Gastrocnemius medialis (tissue), 4 donors: ENCODE measurements around the gene WFDC5.
A peak's percentile ranks its signal among the peaks of the same experiment; 100 is the strongest.

ENCODE experiments used
- POLR2A ChIP-seq, 2 donors: fragments of 450-650 bp; IDR thresholded peaks; one replicate each; pipeline ENCODE4 v1.6.1; 2017; ENCODE audit warnings: antibody characterized with exemption in 2 of 2, mild to moderate bottlenecking in 2 of 2, moderate library complexity in 2 of 2
- TF ChIP-seq, protein P1 (sequence below), 5 experiments: fragments of 450-650 bp in 3 of 5; fragments of 200-600 bp in 2 of 5; sonication (generic) in 2 of 5; IDR thresholded peaks in 4 of 5; conservative IDR thresholded peaks in 1 of 5; 1 replicate in 4 of 5; 2 replicates in 1 of 5; pipeline ENCODE4 v1.5.1; 2016 to 2019; ENCODE audit warnings: antibody characterized with exemption in 5 of 5, mild to moderate bottlenecking in 3 of 5, moderate library complexity in 3 of 5

- TF ChIP-seq, protein P1, sequence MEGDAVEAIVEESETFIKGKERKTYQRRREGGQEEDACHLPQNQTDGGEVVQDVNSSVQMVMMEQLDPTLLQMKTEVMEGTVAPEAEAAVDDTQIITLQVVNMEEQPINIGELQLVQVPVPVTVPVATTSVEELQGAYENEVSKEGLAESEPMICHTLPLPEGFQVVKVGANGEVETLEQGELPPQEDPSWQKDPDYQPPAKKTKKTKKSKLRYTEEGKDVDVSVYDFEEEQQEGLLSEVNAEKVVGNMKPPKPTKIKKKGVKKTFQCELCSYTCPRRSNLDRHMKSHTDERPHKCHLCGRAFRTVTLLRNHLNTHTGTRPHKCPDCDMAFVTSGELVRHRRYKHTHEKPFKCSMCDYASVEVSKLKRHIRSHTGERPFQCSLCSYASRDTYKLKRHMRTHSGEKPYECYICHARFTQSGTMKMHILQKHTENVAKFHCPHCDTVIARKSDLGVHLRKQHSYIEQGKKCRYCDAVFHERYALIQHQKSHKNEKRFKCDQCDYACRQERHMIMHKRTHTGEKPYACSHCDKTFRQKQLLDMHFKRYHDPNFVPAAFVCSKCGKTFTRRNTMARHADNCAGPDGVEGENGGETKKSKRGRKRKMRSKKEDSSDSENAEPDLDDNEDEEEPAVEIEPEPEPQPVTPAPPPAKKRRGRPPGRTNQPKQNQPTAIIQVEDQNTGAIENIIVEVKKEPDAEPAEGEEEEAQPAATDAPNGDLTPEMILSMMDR (IDR thresholded peaks at IDR 0.05 in 4 of 5, conservative IDR thresholded peaks at IDR 0.05 in 1 of 5) = peak in 1 of 5 experiments; percentile 10
- no peak for TF ChIP-seq POLR2A (IDR thresholded peaks at IDR 0.05)
Measured at GRCh38 chr20:45097485-45098102, 17.4 kb downstream of the WFDC5 start.
